ENCODE measurements around the gene HUS1.

DNA sequence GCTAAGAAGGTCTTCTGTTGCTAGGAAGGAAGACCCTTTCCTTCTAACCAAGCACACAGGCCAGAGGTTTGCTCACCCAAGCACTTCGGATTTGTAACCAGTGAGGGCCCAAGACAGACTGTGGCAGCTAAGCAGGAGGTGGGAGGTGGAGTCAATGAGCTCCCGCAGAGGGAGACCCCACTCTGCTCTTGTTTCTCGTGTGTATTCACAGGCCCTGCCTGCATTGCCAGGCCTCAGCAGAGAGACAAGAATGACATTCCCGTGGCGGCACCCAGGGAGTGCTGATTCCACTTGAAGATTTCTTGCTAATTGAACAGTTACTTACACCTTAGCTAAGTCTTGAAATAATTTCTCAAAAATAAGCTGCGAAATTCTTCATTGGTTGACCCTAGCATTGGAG, 44.6 kb downstream of the HUS1 start:
- TF ChIP-seq GATA2 (IDR thresholded peaks at IDR 0.05; ENCODE audit: low read depth, low read length) = no peak
- no peak for TF ChIP-seq GATA3 (IDR thresholded peaks at IDR 0.05; ENCODE audit: low read depth, low read length)
